HEK293 (cell line): ENCODE measurements around the gene TMEM121B.

Experiments used
- CTCF ChIA-PET: fragments of 350-600 bp; formaldehyde crosslinking; extraction: SDS; loops from one replicate; lab custom pipeline; 2021; ENCODE audit warnings: antibody characterized with exemption; lab: Yijun Ruan, JAX
- POLR2A ChIA-PET: fragments of 300-600 bp; formaldehyde crosslinking; extraction: SDS; loops from one replicate; lab custom pipeline; 2020; ENCODE audit warnings: antibody characterized with exemption, inconsistent platforms; lab: Yijun Ruan, JAX
- H3K27ac ChIP-seq: fragments of 200-500 bp; sonication (Bioruptor generic); 2 replicates; pipeline ENCODE4 v1.5.1; 2014; ENCODE audit warnings: low read depth, low read length, control low read depth, inconsistent platforms; ENCODE audit errors: extremely low read depth
- H3K36me3 ChIP-seq, 2 experiments: fragments of 200-500 bp in 1 of 2; sonication (Bioruptor generic) in 1 of 2; 1 replicate in 1 of 2; 2 replicates in 1 of 2; pipeline ENCODE4 v1.5.1; 2014 to 2017; ENCODE audit warnings: inconsistent platforms in 2 of 2, low read length in 2 of 2; ENCODE audit not compliant: control insufficient read depth in 2 of 2, insufficient read depth in 1 of 2
- H3K4me1 ChIP-seq: fragments of 200-500 bp; sonication (Bioruptor generic); 2 replicates; pipeline ENCODE4 v1.5.1; 2014; ENCODE audit warnings: mild to moderate bottlenecking, low read length, inconsistent platforms; ENCODE audit not compliant: control insufficient read depth, insufficient read depth
- H3K4me3 ChIP-seq: 2 replicates; pipeline ENCODE4 v1.5.1; 2011; ENCODE audit warnings: low read depth, mild to moderate bottlenecking, control low read depth, low read length, moderate library complexity
- H3K9me3 ChIP-seq: fragments of 200-500 bp; sonication (Bioruptor generic); 2 replicates; pipeline ENCODE4 v1.5.1; 2014; ENCODE audit warnings: low read depth, low read length, inconsistent platforms; ENCODE audit not compliant: control insufficient read depth, insufficient read depth
- AEBP2 ChIP-seq: fragments of 450-650 bp; formaldehyde crosslinking; IDR thresholded peaks from 2 replicates; pipeline ENCODE4 v1.5.1; 2016; ENCODE audit warnings: missing biosample characterization, missing genetic modification characterization, borderline replicate concordance
- KLF7 ChIP-seq: fragments of 450-650 bp; formaldehyde crosslinking; IDR thresholded peaks from 2 replicates; pipeline ENCODE4 v1.5.1; 2016; ENCODE audit warnings: missing biosample characterization, missing genetic modification characterization, borderline replicate concordance
- ZNF138 ChIP-seq: fragments of 450-650 bp; formaldehyde crosslinking; IDR thresholded peaks from 2 replicates; pipeline ENCODE4 v1.5.1; 2016; ENCODE audit warnings: missing biosample characterization, missing genetic modification characterization, borderline replicate concordance
- ZNF169 ChIP-seq: fragments of 450-650 bp; formaldehyde crosslinking; IDR thresholded peaks from 2 replicates; pipeline ENCODE4 v1.5.1; 2016; ENCODE audit warnings: missing biosample characterization, missing genetic modification characterization
- ZNF2 ChIP-seq: fragments of 450-650 bp; formaldehyde crosslinking; IDR thresholded peaks from 2 replicates; pipeline ENCODE4 v1.5.1; 2016; ENCODE audit warnings: missing biosample characterization, missing genetic modification characterization
- ZNF221 ChIP-seq: fragments of 450-650 bp; formaldehyde crosslinking; IDR thresholded peaks from 2 replicates; pipeline ENCODE4 v1.5.1; 2017; ENCODE audit warnings: missing biosample characterization, missing genetic modification characterization, borderline replicate concordance
- ZNF223 ChIP-seq: fragments of 450-650 bp; formaldehyde crosslinking; IDR thresholded peaks from 2 replicates; pipeline ENCODE4 v1.5.1; 2016; ENCODE audit warnings: missing biosample characterization, missing genetic modification characterization
- ZNF354C ChIP-seq: fragments of 450-650 bp; formaldehyde crosslinking; IDR thresholded peaks from 2 replicates; pipeline ENCODE4 v1.5.1; 2016; ENCODE audit warnings: missing biosample characterization, missing genetic modification characterization, low read depth, borderline replicate concordance
- ZNF391 ChIP-seq: fragments of 450-650 bp; formaldehyde crosslinking; IDR thresholded peaks from 2 replicates; pipeline ENCODE4 v1.5.1; 2016; ENCODE audit warnings: low read depth, missing biosample characterization, missing genetic modification characterization, borderline replicate concordance
- ZNF394 ChIP-seq: fragments of 450-650 bp; formaldehyde crosslinking; IDR thresholded peaks from 2 replicates; pipeline ENCODE4 v1.5.1; 2016; ENCODE audit warnings: missing biosample characterization, missing genetic modification characterization, mild to moderate bottlenecking, moderate library complexity, borderline replicate concordance
- ZNF416 ChIP-seq: fragments of 450-650 bp; formaldehyde crosslinking; IDR thresholded peaks from 2 replicates; pipeline ENCODE4 v1.5.1; 2016; ENCODE audit warnings: missing biosample characterization, missing genetic modification characterization
- ZNF449 ChIP-seq: fragments of 450-650 bp; formaldehyde crosslinking; IDR thresholded peaks from 2 replicates; pipeline ENCODE4 v1.5.1; 2017; ENCODE audit warnings: missing biosample characterization, mild to moderate bottlenecking, missing genetic modification characterization, moderate library complexity
- ZNF501 ChIP-seq: fragments of 450-650 bp; formaldehyde crosslinking; IDR thresholded peaks from 2 replicates; pipeline ENCODE4 v1.5.1; 2016; ENCODE audit warnings: missing biosample characterization, missing genetic modification characterization
- ZNF548 ChIP-seq: fragments of 450-650 bp; formaldehyde crosslinking; IDR thresholded peaks from 2 replicates; pipeline ENCODE4 v1.5.1; 2016; ENCODE audit warnings: missing biosample characterization, missing genetic modification characterization
- ZNF558 ChIP-seq: fragments of 450-650 bp; formaldehyde crosslinking; IDR thresholded peaks from 2 replicates; pipeline ENCODE4 v1.5.1; 2016; ENCODE audit warnings: missing biosample characterization, missing genetic modification characterization
- ZSCAN18 ChIP-seq: fragments of 450-650 bp; formaldehyde crosslinking; IDR thresholded peaks from 2 replicates; pipeline ENCODE4 v1.5.1; 2016; ENCODE audit warnings: missing biosample characterization, missing genetic modification characterization
- ZSCAN23 ChIP-seq: fragments of 450-650 bp; formaldehyde crosslinking; IDR thresholded peaks from 2 replicates; pipeline ENCODE4 v1.5.1; 2016; ENCODE audit warnings: missing biosample characterization, missing genetic modification characterization
- TF ChIP-seq, protein P1 (sequence below): fragments of 450-650 bp; formaldehyde crosslinking; IDR thresholded peaks from 2 replicates; pipeline ENCODE4 v1.5.1; 2016; ENCODE audit warnings: missing biosample characterization, missing genetic modification characterization
- TF ChIP-seq, protein P2 (sequence below): fragments of 450-650 bp; formaldehyde crosslinking; IDR thresholded peaks from 2 replicates; pipeline ENCODE4 v1.5.1; 2016; ENCODE audit warnings: missing biosample characterization, missing genetic modification characterization
- TF ChIP-seq, protein P3 (sequence below): fragments of 450-650 bp; formaldehyde crosslinking; IDR thresholded peaks from 2 replicates; pipeline ENCODE4 v1.5.1; 2016; ENCODE audit warnings: missing biosample characterization, missing genetic modification characterization

The TMEM121B gene

DNA sequence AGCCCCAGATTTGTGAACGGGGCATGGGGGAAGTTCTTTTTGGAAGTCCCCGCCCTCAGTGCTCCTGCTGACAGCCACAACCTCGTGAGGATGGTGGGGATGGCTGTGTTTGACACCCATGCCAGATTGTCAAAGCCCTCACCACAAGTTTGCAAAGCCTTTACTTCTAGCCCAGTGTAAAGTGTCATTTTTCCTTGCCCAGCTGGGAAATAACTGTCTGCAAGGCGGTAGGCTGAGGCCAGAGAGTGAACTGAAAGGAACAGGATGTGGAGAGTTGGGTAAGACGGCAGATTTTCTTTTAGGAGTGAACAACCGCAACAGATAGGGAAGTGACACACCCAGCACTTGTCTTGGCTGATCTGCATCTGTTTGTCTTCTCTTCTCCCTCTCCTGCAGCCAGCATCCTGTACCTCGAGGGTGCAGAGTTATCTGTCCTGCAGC, 22.8 kb downstream of the TMEM121B start:
- no peak for TF ChIP-seq ZNF449 (tag by site-specific recombination)
- TF ChIP-seq ZNF558 (tag by site-specific recombination): no peak
- TF ChIP-seq ZNF169 (tag by site-specific recombination): no peak
- no peak for TF ChIP-seq ZNF2 (tag by site-specific recombination)
- no peak for TF ChIP-seq KLF7 (tag by site-specific recombination)
- no peak for TF ChIP-seq ZNF394 (tag by site-specific recombination)
- TF ChIP-seq, protein P1, sequence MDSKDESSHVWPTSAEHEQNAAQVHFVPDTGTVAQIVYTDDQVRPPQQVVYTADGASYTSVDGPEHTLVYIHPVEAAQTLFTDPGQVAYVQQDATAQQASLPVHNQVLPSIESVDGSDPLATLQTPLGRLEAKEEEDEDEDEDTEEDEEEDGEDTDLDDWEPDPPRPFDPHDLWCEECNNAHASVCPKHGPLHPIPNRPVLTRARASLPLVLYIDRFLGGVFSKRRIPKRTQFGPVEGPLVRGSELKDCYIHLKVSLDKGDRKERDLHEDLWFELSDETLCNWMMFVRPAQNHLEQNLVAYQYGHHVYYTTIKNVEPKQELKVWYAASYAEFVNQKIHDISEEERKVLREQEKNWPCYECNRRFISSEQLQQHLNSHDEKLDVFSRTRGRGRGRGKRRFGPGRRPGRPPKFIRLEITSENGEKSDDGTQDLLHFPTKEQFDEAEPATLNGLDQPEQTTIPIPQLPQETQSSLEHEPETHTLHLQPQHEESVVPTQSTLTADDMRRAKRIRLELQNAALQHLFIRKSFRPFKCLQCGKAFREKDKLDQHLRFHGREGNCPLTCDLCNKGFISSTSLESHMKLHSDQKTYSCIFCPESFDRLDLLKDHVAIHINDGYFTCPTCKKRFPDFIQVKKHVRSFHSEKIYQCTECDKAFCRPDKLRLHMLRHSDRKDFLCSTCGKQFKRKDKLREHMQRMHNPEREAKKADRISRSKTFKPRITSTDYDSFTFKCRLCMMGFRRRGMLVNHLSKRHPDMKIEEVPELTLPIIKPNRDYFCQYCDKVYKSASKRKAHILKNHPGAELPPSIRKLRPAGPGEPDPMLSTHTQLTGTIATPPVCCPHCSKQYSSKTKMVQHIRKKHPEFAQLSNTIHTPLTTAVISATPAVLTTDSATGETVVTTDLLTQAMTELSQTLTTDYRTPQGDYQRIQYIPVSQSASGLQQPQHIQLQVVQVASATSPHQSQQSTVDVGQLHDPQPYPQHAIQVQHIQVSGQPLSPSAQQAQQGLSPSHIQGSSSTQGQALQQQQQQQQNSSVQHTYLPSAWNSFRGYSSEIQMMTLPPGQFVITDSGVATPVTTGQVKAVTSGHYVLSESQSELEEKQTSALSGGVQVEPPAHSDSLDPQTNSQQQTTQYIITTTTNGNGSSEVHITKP (tag by site-specific recombination): no peak
- TF ChIP-seq ZNF223 (tag by site-specific recombination): no peak
- no peaks in the 10 kb centered on the region for H3K9me3 ChIP-seq
- peaks cover 5 to 59% of the 10 kb centered on the region in 2 experiments for H3K36me3 ChIP-seq
- H3K4me3 ChIP-seq: no peak overlapping the region
- H3K4me1 ChIP-seq: no peaks in the 10 kb centered on the region
- POLR2A ChIA-PET: no interaction called here
- CTCF ChIA-PET: interaction anchor here (0.7 to 1.5 kb wide), 2 partner anchors 139 to 403 kb away, joined by 3 to 5 read pairs; no protein-coding TSS in a partner anchor
- no peak overlapping the region for H3K27ac ChIP-seq

DNA sequence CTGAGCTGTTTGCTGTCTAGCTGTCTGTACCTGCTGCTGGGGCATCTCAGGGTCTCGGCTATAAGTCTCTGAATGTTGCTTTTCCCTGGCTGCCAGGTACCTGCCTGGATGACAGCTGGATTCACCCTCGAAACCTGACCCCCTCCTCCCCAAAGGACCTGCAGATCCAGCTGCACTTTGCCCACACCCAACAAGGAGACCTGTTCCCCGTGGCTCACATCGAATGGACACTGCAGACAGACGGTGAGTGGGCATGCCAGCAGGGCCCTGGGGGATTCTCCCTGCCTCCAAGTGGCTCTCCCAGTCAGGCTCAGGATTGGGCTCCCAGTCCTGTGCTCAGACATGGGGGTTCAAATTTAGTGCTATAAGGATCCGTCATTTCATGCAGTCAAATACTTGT, 23.5 kb downstream of the TMEM121B start:
- CTCF ChIA-PET: interaction anchor here (0.7 to 1.5 kb wide), 2 partner anchors 20 to 1061 kb away, joined by 3 to 4 read pairs; no protein-coding TSS in a partner anchor

GRCh38 chr22:17097062-17097461, 24.1 kb downstream of the TMEM121B start:
- CTCF ChIA-PET: interaction anchor here (0.7 to 1.5 kb wide), 3 partner anchors 20 to 1060 kb away, joined by 3 to 4 read pairs (median 3); no protein-coding TSS in a partner anchor
- TF ChIP-seq ZNF221 (no peak), ZNF354C (tag by site-specific recombination) (no peak), AEBP2 (tag by site-specific recombination) (no peak), ZSCAN23 (tag by site-specific recombination) (no peak), ZSCAN18 (tag by site-specific recombination) (no peak), ZNF138 (tag by site-specific recombination) (no peak)
- TF ChIP-seq, protein P2, sequence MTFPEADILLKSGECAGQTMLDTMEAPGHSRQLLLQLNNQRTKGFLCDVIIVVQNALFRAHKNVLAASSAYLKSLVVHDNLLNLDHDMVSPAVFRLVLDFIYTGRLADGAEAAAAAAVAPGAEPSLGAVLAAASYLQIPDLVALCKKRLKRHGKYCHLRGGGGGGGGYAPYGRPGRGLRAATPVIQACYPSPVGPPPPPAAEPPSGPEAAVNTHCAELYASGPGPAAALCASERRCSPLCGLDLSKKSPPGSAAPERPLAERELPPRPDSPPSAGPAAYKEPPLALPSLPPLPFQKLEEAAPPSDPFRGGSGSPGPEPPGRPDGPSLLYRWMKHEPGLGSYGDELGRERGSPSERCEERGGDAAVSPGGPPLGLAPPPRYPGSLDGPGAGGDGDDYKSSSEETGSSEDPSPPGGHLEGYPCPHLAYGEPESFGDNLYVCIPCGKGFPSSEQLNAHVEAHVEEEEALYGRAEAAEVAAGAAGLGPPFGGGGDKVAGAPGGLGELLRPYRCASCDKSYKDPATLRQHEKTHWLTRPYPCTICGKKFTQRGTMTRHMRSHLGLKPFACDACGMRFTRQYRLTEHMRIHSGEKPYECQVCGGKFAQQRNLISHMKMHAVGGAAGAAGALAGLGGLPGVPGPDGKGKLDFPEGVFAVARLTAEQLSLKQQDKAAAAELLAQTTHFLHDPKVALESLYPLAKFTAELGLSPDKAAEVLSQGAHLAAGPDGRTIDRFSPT (tag by site-specific recombination): no peak

More for the DNA sequence above, 23.5 kb downstream of the TMEM121B start:
- no peaks in the 10 kb centered on the region for H3K4me1 ChIP-seq
- POLR2A ChIA-PET: no interaction called here
- TF ChIP-seq, protein P3, sequence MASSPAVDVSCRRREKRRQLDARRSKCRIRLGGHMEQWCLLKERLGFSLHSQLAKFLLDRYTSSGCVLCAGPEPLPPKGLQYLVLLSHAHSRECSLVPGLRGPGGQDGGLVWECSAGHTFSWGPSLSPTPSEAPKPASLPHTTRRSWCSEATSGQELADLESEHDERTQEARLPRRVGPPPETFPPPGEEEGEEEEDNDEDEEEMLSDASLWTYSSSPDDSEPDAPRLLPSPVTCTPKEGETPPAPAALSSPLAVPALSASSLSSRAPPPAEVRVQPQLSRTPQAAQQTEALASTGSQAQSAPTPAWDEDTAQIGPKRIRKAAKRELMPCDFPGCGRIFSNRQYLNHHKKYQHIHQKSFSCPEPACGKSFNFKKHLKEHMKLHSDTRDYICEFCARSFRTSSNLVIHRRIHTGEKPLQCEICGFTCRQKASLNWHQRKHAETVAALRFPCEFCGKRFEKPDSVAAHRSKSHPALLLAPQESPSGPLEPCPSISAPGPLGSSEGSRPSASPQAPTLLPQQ (tag by site-specific recombination): no peak
- no peak for TF ChIP-seq ZNF416 (tag by site-specific recombination)
- TF ChIP-seq ZNF548: no peak
- TF ChIP-seq ZNF391 (tag by site-specific recombination): no peak
- TF ChIP-seq ZNF501 (tag by site-specific recombination): no peak
- H3K9me3 ChIP-seq: no peaks in the 10 kb centered on the region
- H3K36me3 ChIP-seq: peaks cover 5 to 52% of the 10 kb centered on the region in 2 experiments
- H3K27ac ChIP-seq: no peak overlapping the region
- H3K4me3 ChIP-seq: no peak overlapping the region

More at GRCh38 chr22:17097062-17097461, 24.1 kb downstream of the TMEM121B start:
- Histone ChIP-seq H3K4me1 (no peaks in the 10 kb centered on the region), H3K27ac (no peak overlapping the region), H3K36me3 (peaks cover 0 to 46% of the 10 kb centered on the region in 2 experiments; a peak in 1 of 3 replicates), H3K9me3 (no peaks in the 10 kb centered on the region), H3K4me3 (no peak overlapping the region)
- POLR2A ChIA-PET: no interaction called here
